Activated T-helper 1 cell treated with anti-CD3 and anti-CD28 coated beads, Interleukin-12 subunit alpha, Interleukin-12 subunit beta, Interleukin-2, Interleukin-4 antibody, amounts not matched to agents 30 ng/mL and 10 ng/mL and 1 ng/mL, durations not matched to agents 14 hours and 24 hours and 36 hours (primary cell): ENCODE data around the gene PUM2. TPM values are rescaled to one million over a fixed set of nuclear protein-coding genes. Genes with fewer than 3 reads are reported as not detected.
"Not testable (repeated sequence)": the region's sequence is repeated elsewhere in the genome, so short reads cannot be mapped to it uniquely, and the experiment has no call there.

Experiments used
- DNase-seq: peaks from one replicate; pipeline ENCODE4 v3.0.0; 2021; ENCODE audit warnings: low spot score
- H3K27ac Mint-ChIP-seq: one replicate; pipeline ENCODE4 v1.8.0; 2021; ENCODE audit warnings: mild to moderate bottlenecking, mixed read lengths
- H3K27me3 Mint-ChIP-seq: one replicate; pipeline ENCODE4 v1.8.0; 2022; ENCODE audit warnings: mild to moderate bottlenecking, moderate library complexity, mixed read lengths; ENCODE audit not compliant: insufficient read depth
- H3K36me3 Mint-ChIP-seq: one replicate; pipeline ENCODE4 v1.8.0; 2021; ENCODE audit warnings: low read depth, mixed read lengths
- H3K4me1 Mint-ChIP-seq: one replicate; pipeline ENCODE4 v1.8.0; 2021; ENCODE audit warnings: low read depth, mixed read lengths
- H3K4me3 Mint-ChIP-seq: one replicate; pipeline ENCODE4 v1.8.0; 2021; ENCODE audit warnings: mild to moderate bottlenecking, moderate library complexity, mixed read lengths
- H3K9me3 Mint-ChIP-seq: one replicate; pipeline ENCODE4 v1.8.0; 2021; ENCODE audit warnings: mixed read lengths
- intact Hi-C: fragments of 100-400 bp; cut with micrococcal nuclease; formaldehyde crosslinking; loops from one replicate; pipeline ENCODE4 v1.15.1; 2024
- total RNA-seq: library from RNA; stranded (reverse); gene quantifications from 2 replicates; pipeline ENCODE4 v1.2.3, GENCODE V29; 2022

Gene PUM2
- total RNA-seq, 1 donor from 2014 or later: 125 TPM

GRCh38 chr2:20381457-20381856 is 30.8 kb upstream of the PUM2 start:
- Mint-ChIP-seq H3K4me1 (peaks cover 6% of the 10 kb centered on the region), H3K27me3 (no peaks in the 10 kb centered on the region), H3K36me3 (no peaks in the 10 kb centered on the region), H3K4me3 (no peak overlapping the region), H3K9me3 (no peaks in the 10 kb centered on the region), H3K27ac (no peak overlapping the region)
- intact Hi-C loops: no loop called here
- DNase-seq: no peak

- Mint-ChIP-seq H3K4me1 (no peaks in the 10 kb centered on the region), H3K36me3 (no peaks in the 10 kb centered on the region), H3K27me3 (no peaks in the 10 kb centered on the region), H3K27ac (no peak overlapping the region), H3K4me3 (no peak overlapping the region), H3K9me3 (no peaks in the 10 kb centered on the region)
- no peak for DNase-seq
- intact Hi-C loops: no loop called here
Observed at GRCh38 chr2:20378891-20379519, 28.4 kb upstream of the PUM2 start.

- Mint-ChIP-seq H3K9me3 (no peaks in the 10 kb centered on the region), H3K36me3 (no peaks in the 10 kb centered on the region), H3K27ac (no peak overlapping the region), H3K4me1 (no peaks in the 10 kb centered on the region), H3K27me3 (no peaks in the 10 kb centered on the region), H3K4me3 (no peak overlapping the region)
- intact Hi-C loops: no loop called here
- no peak for DNase-seq
Observed at GRCh38 chr2:20378341-20378740, 27.7 kb upstream of the PUM2 start.

GRCh38 chr2:20377741-20378140 is 27.1 kb upstream of the PUM2 start:
- intact Hi-C loops: no loop called here

GRCh38 chr2:20374982-20375381 is 24.3 kb upstream of the PUM2 start:
- peaks cover 13% of the 10 kb centered on the region for H3K9me3 Mint-ChIP-seq
- H3K4me1 Mint-ChIP-seq, H3K36me3 Mint-ChIP-seq, H3K27ac Mint-ChIP-seq, H3K4me3 Mint-ChIP-seq, DNase-seq, intact Hi-C loops, H3K27me3 Mint-ChIP-seq: not testable (repeated sequence)

More at GRCh38 chr2:20377741-20378140, 27.1 kb upstream of the PUM2 start:
- Mint-ChIP-seq H3K4me1 (peaks cover 5% of the 10 kb centered on the region), H3K27me3 (no peaks in the 10 kb centered on the region), H3K36me3 (no peaks in the 10 kb centered on the region), H3K27ac (no peak overlapping the region), H3K4me3 (no peak overlapping the region), H3K9me3 (no peaks in the 10 kb centered on the region)
- DNase-seq: no peak

GRCh38 chr2:20372896-20373640 is 22.4 kb upstream of the PUM2 start:
- intact Hi-C loops: no loop called here

GRCh38 chr2:20371323-20372025 is 20.8 kb upstream of the PUM2 start:
- Mint-ChIP-seq H3K4me1 (peaks cover 19% of the 10 kb centered on the region), H3K36me3 (peaks cover 17% of the 10 kb centered on the region), H3K9me3 (peaks cover 44% of the 10 kb centered on the region), H3K4me3 (no peak overlapping the region), H3K27ac (no peak overlapping the region), H3K27me3 (peaks cover 4% of the 10 kb centered on the region)
- no peak for DNase-seq
- intact Hi-C loops: no loop called here

More at GRCh38 chr2:20372896-20373640, 22.4 kb upstream of the PUM2 start:
- Mint-ChIP-seq H3K36me3 (peaks cover 14% of the 10 kb centered on the region), H3K9me3 (peaks cover 31% of the 10 kb centered on the region), H3K4me3 (no peak overlapping the region), H3K4me1 (peaks cover 5% of the 10 kb centered on the region), H3K27ac (no peak overlapping the region), H3K27me3 (peaks cover 4% of the 10 kb centered on the region)
- no peak for DNase-seq

GRCh38 chr2:20370191-20370590 is 19.5 kb upstream of the PUM2 start:
- no peak for DNase-seq
- H3K27me3 Mint-ChIP-seq: peaks cover 4% of the 10 kb centered on the region
- intact Hi-C loops: no loop called here
- H3K9me3 Mint-ChIP-seq: peaks cover 44% of the 10 kb centered on the region
- no peak overlapping the region for H3K27ac Mint-ChIP-seq
- peaks cover 31% of the 10 kb centered on the region for H3K4me1 Mint-ChIP-seq
- H3K36me3 Mint-ChIP-seq: peaks cover 17% of the 10 kb centered on the region
- no peak overlapping the region for H3K4me3 Mint-ChIP-seq

- peaks cover 40% of the 10 kb centered on the region for H3K4me1 Mint-ChIP-seq
- H3K27me3 Mint-ChIP-seq: peaks cover 4% of the 10 kb centered on the region
- H3K4me3 Mint-ChIP-seq: no peak overlapping the region
- peaks cover 44% of the 10 kb centered on the region for H3K9me3 Mint-ChIP-seq
- intact Hi-C loops: loop anchor here (5.0 to 10.0 kb wide), 4 partner anchors 78 to 1022 kb away; partner anchors contain the start of genes RHOB and TTC32
- peaks cover 17% of the 10 kb centered on the region for H3K36me3 Mint-ChIP-seq
- no peak overlapping the region for H3K27ac Mint-ChIP-seq
- no peak for DNase-seq
Observed at GRCh38 chr2:20369366-20369765, 18.7 kb upstream of the PUM2 start.

- DNase-seq: no peak
- Mint-ChIP-seq H3K36me3 (peaks cover 17% of the 10 kb centered on the region), H3K27me3 (peaks cover 4% of the 10 kb centered on the region), H3K4me1 (peaks cover 42% of the 10 kb centered on the region), H3K9me3 (peaks cover 44% of the 10 kb centered on the region), H3K4me3 (no peak overlapping the region), H3K27ac (no peak overlapping the region)
- intact Hi-C loops: loop anchor here (5.0 to 10.0 kb wide), 4 partner anchors 79 to 1021 kb away; partner anchors contain the start of genes RHOB and TTC32
Observed at GRCh38 chr2:20368706-20369105, 18.1 kb upstream of the PUM2 start.

GRCh38 chr2:20367929-20368328 is 17.3 kb upstream of the PUM2 start:
- intact Hi-C loops: loop anchor here (5.0 to 10.0 kb wide), 4 partner anchors 79 to 1021 kb away; partner anchors contain the start of genes RHOB and TTC32
- DNase-seq: not testable (repeated sequence)

GRCh38 chr2:20366672-20367116 is 16.1 kb upstream of the PUM2 start:
- Mint-ChIP-seq H3K27ac (peak overlapping the region; percentile 85), H3K36me3 (peaks cover 20% of the 10 kb centered on the region), H3K4me3 (peak overlapping the region; percentile 2), H3K4me1 (peaks cover 37% of the 10 kb centered on the region), H3K9me3 (peaks cover 38% of the 10 kb centered on the region), H3K27me3 (peaks cover 4% of the 10 kb centered on the region)
- intact Hi-C loops: loop anchor here (5.0 to 10.0 kb wide), 4 partner anchors 81 to 1019 kb away; partner anchors contain the start of genes RHOB and TTC32
- DNase-seq: peak; percentile 15

More at GRCh38 chr2:20367929-20368328, 17.3 kb upstream of the PUM2 start:
- Mint-ChIP-seq H3K36me3 (peaks cover 19% of the 10 kb centered on the region), H3K4me1 (peaks cover 38% of the 10 kb centered on the region), H3K9me3 (peaks cover 44% of the 10 kb centered on the region)
- not testable (repeated sequence) for H3K4me3 Mint-ChIP-seq, H3K27me3 Mint-ChIP-seq, H3K27ac Mint-ChIP-seq
